ENCODE measurements around the gene SGSM1.

The SGSM1 gene

DNA sequence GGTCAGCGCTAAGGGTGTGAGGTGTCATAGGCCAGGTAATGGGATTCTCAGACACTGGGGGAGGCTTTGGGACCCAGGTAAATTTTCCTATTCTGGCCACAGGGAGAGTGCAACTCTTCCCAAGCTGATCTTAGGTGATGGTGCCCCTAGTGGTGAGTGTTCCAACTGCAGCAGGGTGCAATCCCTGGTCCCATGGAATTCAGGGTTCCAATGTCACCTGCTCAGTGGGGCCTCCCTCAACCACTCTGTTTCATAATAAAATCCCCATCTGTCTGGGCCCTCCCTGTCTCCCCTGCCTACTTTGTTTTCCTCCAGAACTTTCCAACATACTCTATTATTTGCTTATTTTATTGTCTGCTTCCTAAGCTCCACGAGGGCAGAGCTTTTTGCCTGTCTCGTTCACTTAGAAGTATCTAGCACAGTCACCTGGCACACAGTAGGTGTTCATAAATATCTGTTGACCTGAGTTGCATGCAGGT is 2.9 kb upstream of the SGSM1 start:
- DNase-seq (ENCODE audit: low read depth in 3 of 3, low spot score in 1 of 3): peak in 2 of 3 donors; percentile 17 to 49

DNA sequence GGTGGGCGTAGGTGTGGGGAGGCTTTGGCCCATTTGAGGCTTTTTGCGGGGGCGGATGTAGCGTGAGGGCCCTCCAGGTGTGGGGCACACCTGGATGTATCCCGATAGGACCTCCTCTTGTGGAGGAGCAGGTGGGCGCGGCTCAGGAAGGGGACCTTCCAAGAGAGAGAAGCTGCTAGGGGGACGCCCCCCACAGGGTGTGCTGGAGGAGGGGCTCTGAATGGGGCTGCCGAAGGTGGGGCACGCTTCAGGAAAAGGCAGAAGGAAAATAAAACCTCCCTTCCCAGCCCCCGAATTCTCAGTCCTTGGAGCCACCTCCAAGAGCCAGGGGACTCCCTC is 621 bp downstream of the SGSM1 start:
- DNase-seq (ENCODE audit: low read depth in 3 of 3, low spot score in 1 of 3): no peak

DNA sequence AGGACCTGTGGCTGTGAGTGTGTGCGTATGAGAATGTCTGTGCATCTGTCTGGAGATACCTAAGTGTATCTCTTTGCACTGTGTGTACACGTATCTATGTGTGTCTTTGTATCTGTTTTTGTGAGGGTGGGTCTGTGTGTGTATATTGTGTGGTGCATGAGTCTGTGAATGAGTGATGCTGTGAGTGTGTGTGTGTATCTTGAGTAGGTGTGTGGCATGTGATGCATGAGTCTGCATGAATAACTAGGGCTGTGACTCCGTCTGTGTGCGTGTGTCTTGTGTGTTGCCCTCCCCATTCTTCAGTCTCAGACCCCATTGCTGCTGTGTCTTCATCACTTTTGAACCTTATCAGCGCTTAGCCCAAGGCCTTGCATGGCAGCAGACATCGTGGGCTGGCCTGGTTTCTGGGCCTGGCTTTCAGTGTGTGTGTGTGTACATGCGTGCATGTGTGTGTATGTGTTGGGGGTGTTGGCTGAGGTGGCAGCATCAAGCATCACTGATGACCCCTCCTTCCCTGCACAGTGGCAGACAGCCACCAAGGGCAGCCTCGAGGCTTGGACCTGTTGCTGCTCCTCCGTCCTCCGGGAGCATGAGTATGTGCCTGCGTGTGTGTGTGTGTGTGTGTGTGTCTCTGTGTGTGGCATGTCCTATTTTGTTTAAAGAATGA is 1.4 kb downstream of the SGSM1 start:
- DNase-seq (ENCODE audit: low read depth in 3 of 3, low spot score in 1 of 3): no peak

DNA sequence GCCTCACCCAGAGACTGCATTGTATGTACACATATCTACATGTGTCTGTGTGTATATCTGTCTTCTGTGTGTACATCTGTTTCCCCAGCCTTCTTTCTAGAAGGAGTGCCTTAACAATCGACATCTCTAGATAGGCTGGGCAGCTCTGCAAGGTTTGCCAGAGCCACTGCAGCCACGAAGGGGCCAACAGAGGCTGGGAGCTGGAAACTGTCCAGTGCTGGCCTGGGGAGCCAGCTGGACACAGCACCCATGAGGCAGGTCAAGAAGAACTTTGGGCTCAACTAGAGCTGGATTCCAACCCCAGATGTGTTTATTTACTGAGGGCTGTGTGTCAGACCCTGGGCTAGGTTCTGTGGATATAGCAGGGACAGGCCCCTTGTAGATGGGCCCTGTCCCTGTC is 3.3 kb downstream of the SGSM1 start:
- no peak for DNase-seq (ENCODE audit: low read depth in 3 of 3, low spot score in 1 of 3)

DNA sequence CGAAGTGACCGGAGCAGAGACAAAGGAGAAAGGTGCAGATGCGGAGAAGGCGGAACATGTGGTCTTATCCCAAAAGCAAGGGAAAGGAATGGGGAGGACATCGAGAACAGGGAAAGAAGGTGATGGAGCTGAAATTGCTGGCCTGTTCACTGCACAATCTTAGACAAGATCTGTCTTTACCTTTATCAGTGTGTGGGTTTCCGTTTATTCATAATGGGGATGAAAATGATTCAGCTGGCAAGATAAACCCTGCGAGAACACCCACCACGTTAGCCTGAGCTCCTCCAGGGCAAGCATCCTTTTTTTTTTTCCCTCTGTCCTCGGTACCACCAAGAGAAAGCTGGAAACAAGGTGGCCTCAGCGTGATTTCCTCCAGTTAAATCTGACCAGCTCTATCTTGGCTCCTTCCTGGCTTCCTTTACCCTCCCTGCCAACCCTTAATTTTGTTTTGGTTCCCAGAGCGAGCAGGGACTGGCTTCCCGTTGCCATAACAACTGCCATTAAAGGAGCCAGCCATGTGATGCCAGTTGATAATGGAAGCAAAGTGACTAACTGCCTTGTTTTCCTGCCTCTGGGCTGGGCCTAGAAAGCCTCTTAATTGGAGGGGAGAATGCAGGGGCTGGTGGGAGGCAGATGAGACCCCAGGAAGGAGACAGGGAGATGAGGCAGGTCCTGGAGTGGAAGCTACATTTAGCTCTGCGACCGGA is 4.2 kb downstream of the SGSM1 start:
- no peak for DNase-seq (ENCODE audit: low read depth in 3 of 3, low spot score in 1 of 3)

DNA sequence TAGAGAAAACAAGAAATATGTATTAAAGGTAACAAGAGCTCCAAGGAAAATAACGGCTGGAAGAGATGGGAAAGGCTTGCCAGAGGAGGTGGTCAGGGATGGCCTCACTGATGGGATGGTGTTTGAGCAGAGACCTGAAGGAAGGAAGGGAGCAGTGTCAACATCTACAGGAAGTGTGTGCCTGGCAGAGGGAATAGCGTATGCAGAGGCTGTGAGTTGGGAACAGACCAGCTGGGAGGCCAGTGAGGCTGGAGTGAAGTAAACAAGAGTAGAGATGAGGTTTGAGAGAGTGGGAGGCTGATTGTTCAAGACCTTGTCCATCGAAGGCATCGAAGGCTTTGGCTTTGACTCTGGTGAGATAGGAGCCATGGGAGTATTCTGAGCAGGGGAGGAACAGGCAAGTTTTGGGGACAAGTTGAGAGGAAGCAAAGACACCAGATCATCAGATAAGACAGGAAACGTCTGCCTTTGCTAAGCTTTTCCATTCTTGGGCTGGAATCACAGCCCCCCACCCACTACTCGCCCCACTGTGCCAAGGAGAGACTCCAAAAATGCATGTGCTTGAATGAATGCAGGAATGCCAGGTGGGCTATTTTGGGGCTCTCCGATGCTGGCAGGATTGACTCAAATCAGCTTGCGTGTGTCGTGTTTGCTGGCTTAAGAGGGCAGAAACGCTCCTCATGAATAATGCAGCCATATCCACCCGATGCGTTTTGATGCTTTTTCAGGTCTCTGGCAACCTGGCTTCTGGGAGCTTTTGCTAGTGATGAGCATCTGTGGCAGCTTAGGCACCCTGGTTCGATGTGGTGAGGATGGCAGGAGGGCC is 7.2 kb downstream of the SGSM1 start:
- no peak for DNase-seq (ENCODE audit: low read depth in 3 of 3, low spot score in 1 of 3)

DNA sequence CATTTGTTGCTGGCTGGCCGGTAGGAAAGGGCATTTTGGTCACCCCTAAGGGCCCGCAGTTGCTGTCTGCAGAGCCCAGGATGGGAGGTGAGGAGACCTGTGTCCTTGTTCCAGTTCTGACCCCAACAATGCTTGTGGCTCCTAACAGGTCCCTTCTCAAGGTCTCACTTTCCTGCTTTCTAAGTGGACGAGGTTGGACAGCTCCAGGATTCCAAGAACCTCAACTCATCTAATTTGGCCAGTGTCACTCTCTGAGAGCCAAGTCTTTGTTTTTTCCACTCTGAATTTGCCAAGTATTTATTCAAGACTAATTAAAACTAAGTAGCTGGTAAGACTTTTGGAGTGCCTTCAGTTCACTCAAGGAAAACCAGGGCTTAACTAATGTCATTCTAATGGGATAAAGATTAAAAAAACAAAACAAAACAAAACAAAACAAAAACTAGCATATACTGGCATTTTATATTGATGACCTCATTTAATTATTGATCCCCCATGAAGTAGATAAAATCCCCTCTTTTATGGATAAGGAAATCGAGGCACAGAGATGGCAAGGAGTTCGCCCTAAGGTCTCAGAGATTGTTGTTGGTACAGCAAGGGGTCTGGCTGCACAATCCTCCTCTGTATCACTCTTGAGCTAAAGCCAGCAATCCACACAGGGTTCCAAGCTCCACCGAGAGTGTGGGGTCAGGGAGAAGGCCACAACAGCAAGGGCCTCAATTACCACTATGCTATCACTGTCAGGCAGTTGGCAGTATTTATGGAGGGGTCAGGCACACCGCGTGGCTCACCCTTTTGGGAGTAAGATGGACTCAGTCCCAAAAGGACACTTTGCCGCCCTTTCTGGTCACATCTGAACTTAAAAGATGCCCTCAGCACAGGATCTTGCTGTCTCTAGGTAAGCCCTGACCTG is 8.1 kb downstream of the SGSM1 start:
- no peak for DNase-seq (ENCODE audit: low read depth in 3 of 3, low spot score in 1 of 3)

DNA sequence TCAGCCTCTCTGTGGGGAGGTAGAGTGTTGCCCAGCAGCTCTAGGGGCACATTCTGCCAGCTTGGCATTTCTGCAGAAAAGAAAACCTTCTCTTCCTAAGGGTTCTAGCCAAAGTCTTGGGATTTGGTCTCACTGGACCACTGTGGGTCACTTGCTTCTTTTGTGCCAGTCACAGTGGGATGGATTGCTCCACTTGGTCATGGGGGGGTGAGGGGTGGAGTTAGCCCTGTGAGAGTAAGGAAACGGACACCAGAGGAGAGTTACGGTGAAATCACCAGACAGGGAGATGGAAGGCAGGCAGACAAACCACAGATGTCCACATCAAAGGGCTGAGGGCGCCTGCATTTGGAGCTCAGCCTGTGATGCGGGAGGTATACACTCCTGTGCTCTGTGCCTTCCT is 10.8 kb downstream of the SGSM1 start:
- DNase-seq (ENCODE audit: low read depth in 3 of 3, low spot score in 1 of 3): no peak

DNA sequence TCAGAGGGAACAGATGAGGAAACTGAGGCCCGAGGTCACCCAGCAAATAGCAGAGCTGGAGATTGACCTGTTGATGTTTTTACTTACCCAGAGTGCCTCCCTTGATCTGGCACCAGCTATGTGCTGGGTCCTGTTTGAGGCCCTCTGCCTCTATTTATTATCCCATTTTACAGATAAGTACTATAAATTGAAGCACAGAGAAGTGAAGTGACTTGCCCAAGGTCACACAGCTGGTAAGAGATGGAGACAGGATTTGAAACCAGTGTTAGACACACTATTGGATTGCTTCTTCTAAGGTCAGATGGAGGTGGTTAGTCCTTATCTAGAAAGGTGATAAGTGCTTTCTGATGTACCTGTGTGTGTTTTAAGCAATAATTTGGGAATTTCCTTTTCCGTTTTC is 13.5 kb downstream of the SGSM1 start:
- no peak for DNase-seq (ENCODE audit: low read depth in 3 of 3, low spot score in 1 of 3)

DNA sequence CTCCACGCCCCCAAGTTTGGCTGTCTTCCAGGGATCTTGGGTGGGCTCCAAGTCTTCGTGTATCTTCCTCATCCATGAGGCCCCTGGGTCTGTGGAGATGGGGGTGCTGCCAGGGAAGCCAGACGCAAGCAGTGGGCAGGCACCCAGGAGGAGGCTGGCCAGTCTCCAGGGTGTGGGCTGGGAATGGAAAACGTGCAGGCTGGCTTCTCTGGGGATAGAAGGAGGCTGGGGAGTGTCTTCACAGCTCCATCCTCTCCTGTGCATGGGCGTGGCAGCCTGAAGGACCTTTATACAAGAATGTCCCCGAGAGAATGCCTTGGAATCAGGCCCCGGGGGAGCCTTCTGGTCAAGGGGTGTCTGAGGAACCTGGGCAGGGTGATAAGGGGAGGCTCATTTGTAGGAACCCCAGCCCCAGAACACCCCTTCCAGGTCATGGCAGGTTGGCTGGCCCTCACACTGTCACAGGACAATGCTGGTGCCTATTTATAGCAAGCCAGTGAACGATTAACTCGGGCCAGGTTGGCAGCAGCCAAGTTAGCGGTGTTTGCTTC is 14.0 kb downstream of the SGSM1 start:
- DNase-seq (ENCODE audit: low read depth in 3 of 3, low spot score in 1 of 3): no peak

DNA sequence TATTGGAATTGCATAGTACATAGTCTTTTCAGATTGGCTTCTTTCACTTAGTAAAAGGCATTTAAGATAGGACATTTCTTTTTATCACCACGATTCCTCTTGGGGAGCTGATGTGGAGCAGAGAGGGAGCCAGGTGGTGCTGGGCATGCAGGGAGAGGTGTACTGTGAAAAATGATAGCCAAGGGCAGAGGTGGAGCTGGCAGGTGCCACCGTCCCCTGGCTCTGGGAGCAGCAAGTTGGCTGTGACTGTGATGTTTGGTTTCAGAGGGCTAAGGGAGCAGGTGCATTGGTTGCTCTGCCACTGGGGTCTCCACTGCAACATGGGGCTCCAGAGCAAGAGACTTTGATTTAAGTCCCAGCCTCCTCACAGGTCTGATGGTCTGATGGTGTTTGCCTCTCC is 16.5 kb downstream of the SGSM1 start:
- no peak for DNase-seq (ENCODE audit: low read depth in 3 of 3, low spot score in 1 of 3)

DNA sequence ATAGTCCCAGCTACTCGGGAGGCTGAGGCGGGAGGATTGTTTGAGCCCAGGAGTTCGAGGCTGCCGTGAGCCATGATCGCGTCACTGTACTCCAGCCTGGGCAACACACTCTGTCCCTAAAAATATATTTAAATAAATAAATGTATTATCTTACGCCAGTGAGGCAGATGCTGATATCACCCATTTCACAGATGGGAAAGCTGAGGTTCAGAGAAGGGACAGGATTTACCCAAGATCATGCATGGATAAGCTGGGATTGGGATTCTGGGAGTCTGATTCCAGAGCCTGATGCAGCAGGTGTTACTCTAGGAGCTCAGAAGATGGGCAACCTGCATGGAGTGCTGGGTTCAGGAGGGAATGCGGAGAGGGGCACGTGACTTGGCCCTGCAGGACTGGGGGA is 17.8 kb downstream of the SGSM1 start:
- no peak for DNase-seq (ENCODE audit: low read depth in 3 of 3, low spot score in 1 of 3)

DNA sequence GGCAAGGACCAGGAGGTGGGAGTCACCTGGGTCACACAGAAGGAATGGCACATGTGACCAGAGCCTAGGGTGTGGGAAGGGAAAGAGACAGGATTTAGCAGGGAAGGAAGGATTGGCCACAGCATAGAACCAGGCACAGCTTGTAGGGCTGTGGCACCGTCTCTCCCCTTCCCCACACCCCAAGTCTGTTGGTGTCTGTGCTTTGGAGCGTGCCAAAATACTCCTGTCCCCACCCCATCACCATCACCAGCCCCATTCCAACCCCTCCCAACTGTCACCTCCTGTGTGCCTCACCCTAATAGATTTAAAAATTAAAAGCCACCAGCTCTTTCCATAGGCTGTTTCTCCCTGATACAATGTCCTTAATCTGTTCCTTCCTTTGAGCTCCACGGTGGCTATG is 18.2 kb downstream of the SGSM1 start:
- no peak for DNase-seq (ENCODE audit: low read depth in 3 of 3, low spot score in 1 of 3)

DNA sequence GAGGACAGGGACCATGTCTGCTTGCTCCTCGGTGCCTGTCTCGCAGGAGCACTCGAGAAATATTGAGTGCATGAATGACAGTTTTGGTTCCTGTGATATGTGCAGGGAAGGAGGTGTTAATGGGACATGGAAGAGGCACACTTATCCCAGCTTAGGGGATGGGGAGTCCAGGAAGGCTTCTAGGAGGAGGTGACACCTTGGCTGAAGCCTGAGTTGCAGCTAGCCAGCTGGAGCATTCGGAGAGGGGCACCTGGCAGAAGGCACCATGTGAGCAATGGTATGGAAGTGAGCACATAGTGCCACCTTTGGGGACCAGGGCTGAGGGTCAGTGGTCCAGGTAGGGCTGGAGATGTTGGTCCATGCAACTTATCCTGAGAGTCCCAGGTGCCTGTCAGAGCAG is 18.9 kb downstream of the SGSM1 start:
- no peak for DNase-seq (ENCODE audit: low read depth in 3 of 3, low spot score in 1 of 3)

DNA sequence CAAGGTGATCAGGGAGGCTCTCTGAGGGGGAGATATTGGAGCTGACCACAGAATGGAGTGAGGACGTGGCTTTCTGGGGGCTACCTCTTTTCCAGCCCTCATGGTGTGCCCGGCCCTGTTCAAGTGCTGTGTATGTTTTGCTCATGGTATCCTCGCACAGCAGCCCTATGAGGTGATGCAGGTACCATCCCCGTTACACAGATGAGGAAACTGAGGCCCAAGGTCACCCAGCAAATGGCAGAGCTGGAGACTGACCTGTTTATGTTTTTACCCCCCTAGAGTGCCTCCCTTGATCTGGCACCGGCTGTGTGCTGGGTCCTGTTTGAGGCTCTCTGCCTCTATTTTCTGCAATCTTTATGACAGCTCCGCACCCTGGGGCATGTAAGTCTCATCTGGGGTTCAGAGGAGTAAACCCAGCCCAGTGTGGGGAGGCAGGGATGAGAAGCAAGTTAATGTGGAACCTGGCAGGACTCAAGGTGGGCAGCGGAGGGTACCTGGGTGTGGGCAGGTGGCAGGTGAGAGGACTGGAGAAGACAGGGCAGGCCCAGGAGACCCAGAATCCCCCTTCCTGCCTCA is 20.8 kb downstream of the SGSM1 start:
- DNase-seq (ENCODE audit: low read depth in 3 of 3, low spot score in 1 of 3): no peak

DNA sequence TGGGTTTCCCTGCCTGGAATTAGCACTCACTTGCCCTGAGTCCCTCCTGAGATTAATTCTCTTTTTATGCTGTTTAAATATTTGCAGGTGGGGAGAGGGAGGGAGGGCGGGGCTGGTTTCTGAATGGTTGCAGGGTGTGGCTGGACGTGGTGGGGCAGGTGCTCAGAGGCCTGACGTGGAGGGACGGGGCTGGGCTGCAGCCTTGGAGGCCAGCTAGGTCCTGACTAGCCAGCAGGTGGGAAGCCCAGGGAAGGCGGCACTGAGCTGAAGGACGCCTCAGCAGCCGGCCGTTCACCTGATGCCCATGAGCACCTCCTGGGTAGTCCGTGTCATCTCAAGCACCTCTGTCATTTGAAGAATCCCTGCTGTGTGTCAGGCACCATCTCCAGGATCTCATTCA is 21.3 kb downstream of the SGSM1 start:
- no peak for DNase-seq (ENCODE audit: low read depth in 3 of 3, low spot score in 1 of 3)

DNA sequence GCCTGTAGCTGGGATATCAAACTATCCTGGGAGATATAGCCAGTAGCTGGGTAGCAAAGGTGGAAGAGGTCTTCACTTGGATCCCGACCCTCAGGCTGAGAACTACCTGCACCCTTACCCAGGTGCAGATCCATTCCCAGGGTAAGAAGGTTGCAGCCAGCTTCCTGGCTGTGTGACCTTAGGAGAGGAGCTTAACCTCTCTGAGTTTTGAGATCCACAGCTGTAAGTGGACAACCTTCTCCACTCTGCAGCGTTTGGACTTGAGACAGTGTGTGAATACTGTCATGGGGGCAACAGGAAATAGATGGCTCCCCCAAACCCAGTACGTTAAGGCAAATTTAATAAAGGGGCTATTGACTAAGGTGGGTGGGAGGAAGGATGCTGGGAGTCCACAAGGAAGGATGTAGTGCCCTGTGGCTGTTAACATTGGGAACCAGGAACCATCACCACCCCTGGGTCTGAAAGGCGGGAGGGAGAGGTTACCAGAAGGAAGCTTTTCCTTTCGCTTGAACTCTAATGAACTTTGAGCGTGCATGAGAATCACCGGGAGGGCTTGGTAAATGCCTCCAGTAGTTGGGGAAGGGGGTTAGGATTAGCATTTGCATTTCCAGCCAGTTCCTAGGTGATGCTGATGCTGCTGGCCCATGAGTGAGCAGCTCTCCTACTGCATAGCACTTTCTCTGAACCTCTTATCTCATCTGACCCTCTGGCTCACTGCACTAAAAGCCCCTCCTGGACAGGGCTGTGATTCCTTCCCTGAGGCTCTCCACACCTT is 24.4 kb downstream of the SGSM1 start:
- DNase-seq (ENCODE audit: low read depth in 3 of 3, low spot score in 1 of 3): no peak

DNA sequence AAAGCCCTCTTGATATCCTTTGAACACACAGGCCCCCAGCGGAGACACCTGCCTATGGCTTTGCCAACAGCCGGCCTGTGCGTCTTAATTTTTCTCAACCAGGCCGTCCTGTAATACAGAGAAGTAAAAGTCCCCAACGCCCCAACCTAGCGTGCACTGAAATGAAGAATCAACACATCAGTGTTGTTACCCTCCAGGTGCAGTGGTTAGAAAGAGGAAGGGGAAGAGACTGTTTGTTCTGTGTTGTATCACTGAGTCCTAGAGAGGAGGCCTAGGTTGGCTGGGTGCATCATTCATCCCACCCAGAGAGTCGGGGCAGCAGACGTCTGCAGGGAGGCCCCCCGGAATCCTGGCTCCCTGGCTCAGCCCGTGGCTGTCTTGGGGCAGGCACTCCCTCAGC is 25.7 kb downstream of the SGSM1 start:
- DNase-seq (ENCODE audit: low read depth in 3 of 3, low spot score in 1 of 3): no peak

DNA sequence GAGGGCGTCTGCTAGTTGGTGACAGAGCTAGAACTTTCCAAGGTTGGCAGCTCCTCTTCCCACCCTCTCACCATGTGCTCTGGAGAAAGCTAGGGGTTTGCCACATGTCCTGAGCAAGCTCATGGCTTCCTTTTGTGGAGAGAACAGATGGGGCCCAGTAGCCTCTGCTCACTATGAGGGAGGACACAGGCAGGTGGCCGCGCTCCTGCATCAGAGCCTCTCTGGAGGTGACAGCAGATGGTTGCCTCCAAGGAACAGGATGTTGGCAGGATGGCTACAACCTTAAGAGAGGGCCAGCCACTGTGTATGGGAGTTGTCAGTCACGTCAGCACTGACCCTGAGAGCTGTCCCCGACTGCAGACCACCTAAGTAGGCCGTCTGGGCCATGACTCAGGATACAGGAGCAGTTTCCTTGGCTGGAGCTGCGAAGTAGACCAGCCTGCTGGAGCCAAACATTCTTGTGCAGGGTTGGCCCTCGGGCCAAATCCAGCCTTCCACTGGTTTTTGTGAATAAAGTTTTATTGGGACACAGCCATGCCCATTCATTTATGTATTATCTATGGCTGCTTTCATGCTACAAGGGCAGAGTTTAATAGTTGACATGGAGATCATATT is 28.0 kb downstream of the SGSM1 start:
- DNase-seq (ENCODE audit: low read depth in 3 of 3, low spot score in 1 of 3): no peak
